NCI-H2107 (cell line): ENCODE results near the gene MARCOL.
"Not testable (repeated sequence)": the region's sequence is repeated elsewhere in the genome, so short reads cannot be mapped to it uniquely, and the experiment has no call there.

ENCODE experiments used
- DNase-seq: peaks from one replicate; lab custom pipeline; 2025; lab: John Stamatoyannopoulos, UW

The MARCOL gene

GRCh38 chr5:148268566-148268965 lies 30.2 kb downstream of the MARCOL start, which contains the start of gene SPINK13:
SPINK13 (plus strand) TSS chr5:148268794; CDS start chr5:148270073, 1,279 bp downstream.
- no peak for DNase-seq

GRCh38 chr5:148275129-148275528 lies 36.8 kb downstream of the MARCOL start:
- DNase-seq = not testable (repeated sequence)

- not testable (repeated sequence) for DNase-seq
Observed at GRCh38 chr5:148280893-148281292, 42.6 kb downstream of the MARCOL start.

- DNase-seq = not testable (repeated sequence)
Observed at GRCh38 chr5:148281336-148281735, 43.0 kb downstream of the MARCOL start.

- DNase-seq = no peak
Observed at GRCh38 chr5:148290271-148291195, 52.2 kb downstream of the MARCOL start.
